Fibroblast of pulmonary artery (primary cell): ENCODE data around the gene FAM234B.
A peak's percentile ranks its signal among the peaks of the same experiment; 100 is the strongest.
"Not testable (repeated sequence)": the region's sequence is repeated elsewhere in the genome, so short reads cannot be mapped to it uniquely, and the experiment has no call there.

ENCODE experiments used
- DNase-seq: peaks from one replicate; pipeline ENCODE4 v3.0.0-alpha.2; 2010; ENCODE audit warnings: low read depth
- H3K4me3 ChIP-seq: replicated peaks from 2 replicates; pipeline ENCODE4 v1.5.1; 2011; ENCODE audit warnings: low read depth, mild to moderate bottlenecking, control low read depth, low read length, moderate library complexity
- CTCF ChIP-seq: IDR thresholded peaks from 2 replicates; pipeline ENCODE4 v1.5.1; 2011; ENCODE audit warnings: mild to moderate bottlenecking, control low read depth, low read length, inconsistent platforms; ENCODE audit errors: missing control alignments

Gene FAM234B

GRCh38 chr12:13079440-13079906 is 35.3 kb downstream of the FAM234B start:
- no peak overlapping the region for H3K4me3 ChIP-seq
- peak; percentile 1 for TF ChIP-seq CTCF
- DNase-seq = no peak

DNA sequence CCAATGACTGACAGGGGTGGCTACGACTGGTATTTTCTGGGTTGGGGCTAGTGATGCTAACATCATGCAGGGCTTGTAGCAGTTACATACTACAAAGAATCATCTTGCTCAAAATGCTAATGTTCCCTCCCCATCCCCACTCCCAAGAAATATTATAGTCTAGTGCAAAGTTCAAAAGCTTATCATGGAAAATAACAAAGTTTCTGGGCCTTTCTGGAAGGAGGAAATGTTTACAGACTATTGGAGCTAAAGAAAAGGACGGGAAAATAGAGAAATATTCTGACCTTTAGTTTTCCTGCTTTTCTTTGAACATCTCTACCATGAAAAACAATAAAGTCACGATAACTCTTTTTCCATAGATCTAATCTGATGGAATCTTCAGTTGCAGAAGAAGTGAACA is 36.1 kb downstream of the FAM234B start:
- DNase-seq = no peak
- H3K4me3 ChIP-seq = no peak overlapping the region
- no peak for TF ChIP-seq CTCF

GRCh38 chr12:13082861-13083260 is 38.7 kb downstream of the FAM234B start:
- DNase-seq = no peak
- TF ChIP-seq CTCF = no peak

GRCh38 chr12:13083638-13084037 is 39.5 kb downstream of the FAM234B start:
- not testable (repeated sequence) for H3K4me3 ChIP-seq, DNase-seq

More at GRCh38 chr12:13082861-13083260, 38.7 kb downstream of the FAM234B start:
- no peak overlapping the region for H3K4me3 ChIP-seq

DNA sequence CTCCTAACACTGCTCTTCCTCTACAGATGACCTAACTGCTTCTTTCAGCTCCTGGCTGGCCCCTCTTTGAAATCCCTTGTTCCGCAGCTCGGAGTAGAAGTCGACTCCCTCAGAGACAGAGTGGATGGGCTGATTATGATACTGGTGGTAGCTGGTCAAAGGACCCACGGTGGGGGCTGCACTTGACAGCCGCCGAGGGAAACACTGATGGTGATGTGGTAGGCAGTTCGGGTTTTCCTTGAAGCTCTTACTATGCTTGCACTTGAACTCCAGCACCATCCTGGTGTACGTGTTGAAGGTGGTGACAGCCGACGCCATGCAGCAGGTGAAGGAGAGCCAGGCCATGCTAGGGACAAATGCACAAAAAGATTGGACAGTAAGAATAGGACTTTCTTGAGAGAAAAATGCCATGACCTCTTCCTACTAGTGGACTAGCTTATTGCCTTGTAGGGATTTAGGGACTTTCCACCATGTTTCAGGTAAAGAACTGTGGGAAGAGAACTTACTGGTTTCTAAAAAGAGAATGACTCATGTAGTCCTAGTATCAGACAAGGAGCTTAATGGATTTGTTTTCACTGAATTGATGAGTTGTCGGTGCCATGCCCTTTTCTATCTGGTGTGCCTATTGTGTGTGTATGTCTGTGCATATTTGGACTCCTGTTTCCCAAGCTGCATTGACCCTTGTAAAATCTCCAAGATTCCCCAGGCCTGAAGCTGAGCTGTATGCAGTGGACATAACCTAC is 40.9 kb downstream of the FAM234B start:
- TF ChIP-seq CTCF = no peak
- H3K4me3 ChIP-seq = no peak overlapping the region
- DNase-seq = no peak

DNA sequence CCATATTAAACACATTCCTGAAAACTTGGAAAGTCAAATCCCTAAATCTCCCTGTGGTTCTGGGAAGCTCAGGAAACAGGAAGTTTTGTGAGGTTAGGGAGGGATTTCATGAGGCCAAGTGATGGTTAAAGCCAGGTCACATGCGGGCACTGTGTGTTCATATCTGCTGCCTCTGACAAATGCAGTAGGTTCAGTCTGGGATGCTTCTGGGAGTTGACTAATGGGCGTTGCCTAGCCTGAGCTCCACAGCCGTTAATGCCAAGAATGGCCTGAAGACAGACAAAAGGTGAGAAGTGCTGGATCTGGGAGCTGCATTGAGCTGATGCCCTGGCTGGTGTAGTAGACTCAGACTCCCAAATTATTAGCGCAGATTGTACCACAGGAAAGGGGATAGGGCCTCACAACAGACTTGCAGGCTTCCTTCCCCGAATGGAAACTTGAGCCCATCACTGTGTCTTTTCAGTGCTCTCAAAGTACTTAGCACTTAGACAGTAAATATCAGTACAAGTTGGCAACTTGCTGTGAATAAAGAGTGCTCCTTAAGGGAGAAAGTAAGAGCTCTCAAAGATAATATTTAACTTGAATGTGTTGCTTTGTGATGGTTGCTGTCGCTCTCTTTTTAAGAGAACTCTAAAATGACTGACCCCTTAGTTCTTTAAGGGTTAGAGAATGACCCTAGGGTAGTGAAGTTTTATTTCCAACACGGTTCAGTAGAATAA is 41.9 kb downstream of the FAM234B start:
- no peak for TF ChIP-seq CTCF
- H3K4me3 ChIP-seq = no peak overlapping the region
- no peak for DNase-seq

- no peak for DNase-seq
- no peak for TF ChIP-seq CTCF
- H3K4me3 ChIP-seq = no peak overlapping the region
Observed at GRCh38 chr12:13087766-13088165, 43.6 kb downstream of the FAM234B start.
